Measurements from ENCODE around the gene OGA.

OGA gene

GRCh38 chr10:101830322-101831168 lies 12.3 kb upstream of the OGA start (continued):
- TF ChIP-seq ZNF610 (tag by site-specific recombination; IDR thresholded peaks at IDR 0.05; ENCODE audit: borderline replicate concordance) = peak; percentile 90
- TF ChIP-seq ZNF26 (tag by site-specific recombination; IDR thresholded peaks at IDR 0.05) = no peak
- TF ChIP-seq ZNF302 (tag by site-specific recombination; IDR thresholded peaks at IDR 0.05; ENCODE audit: low read depth) = no peak
- peak; percentile 73 for TF ChIP-seq SCRT2 (tag by site-specific recombination; IDR thresholded peaks at IDR 0.05)
- peak; percentile 99 for TF ChIP-seq ZNF658 (tag by site-specific recombination; IDR thresholded peaks at IDR 0.05)
- no peak for TF ChIP-seq BCL11A (tag by site-specific recombination; IDR thresholded peaks at IDR 0.05; ENCODE audit: low read depth)
- TF ChIP-seq ZNF488 (tag by site-specific recombination; IDR thresholded peaks at IDR 0.05) = peak; percentile 86
- TF ChIP-seq ZBTB11 (tag by site-specific recombination; conservative IDR thresholded peaks at IDR 0.05; ENCODE audit: low read depth) = 0 out of 2 replicates have a peak, but pooled peaks have one; percentile 21
- TF ChIP-seq ZNF768 (tag by site-specific recombination; IDR thresholded peaks at IDR 0.05) = no peak; the same call in 1 of the 2 replicates
- peak; percentile 99 for TF ChIP-seq SP7 (tag by site-specific recombination; IDR thresholded peaks at IDR 0.05)
- TF ChIP-seq ZNF529 (tag by site-specific recombination; IDR thresholded peaks at IDR 0.05; ENCODE audit: insufficient replicate concordance) = no peak
- no peak for TF ChIP-seq ZNF175 (tag by site-specific recombination; IDR thresholded peaks at IDR 0.05)
- no peak for TF ChIP-seq HOXA7 (CRISPR knock-in tag; IDR thresholded peaks at IDR 0.05; ENCODE audit: borderline replicate concordance)
- no peak for TF ChIP-seq ZNF311 (tag by site-specific recombination; IDR thresholded peaks at IDR 0.05; ENCODE audit: borderline replicate concordance)
- peak; percentile 28; the same call in 1 of the 2 replicates for TF ChIP-seq REPIN1 (tag by site-specific recombination; IDR thresholded peaks at IDR 0.05; ENCODE audit: low read depth)
- TF ChIP-seq TCF7L2 (IDR thresholded peaks at IDR 0.05; ENCODE audit: borderline replicate concordance, low read depth, low read length) = no peak
- TF ChIP-seq ZNF155 (tag by site-specific recombination; IDR thresholded peaks at IDR 0.05) = no peak
- peak; percentile 81 for TF ChIP-seq ZNF24 (tag by site-specific recombination; IDR thresholded peaks at IDR 0.05)
- no peak; the same call in 1 of the 2 replicates for TF ChIP-seq GFI1B (tag by site-specific recombination; IDR thresholded peaks at IDR 0.05)
- TF ChIP-seq ZNF423 (tag by site-specific recombination; IDR thresholded peaks at IDR 0.05) = peak; percentile 47; the same call in 1 of the 2 replicates
- peak; percentile 72; the same call in 1 of the 2 replicates for TF ChIP-seq ZBTB8A (tag by site-specific recombination; IDR thresholded peaks at IDR 0.05)
- TF ChIP-seq KLF10 (tag by site-specific recombination; IDR thresholded peaks at IDR 0.05) = peak; percentile 97
- TF ChIP-seq ZNF701 (tag by site-specific recombination; IDR thresholded peaks at IDR 0.05) = no peak; the same call in 1 of the 2 replicates
- no peak for TF ChIP-seq ZNF560 (tag by site-specific recombination; IDR thresholded peaks at IDR 0.05; ENCODE audit: borderline replicate concordance)
- TF ChIP-seq ZFP37 (tag by site-specific recombination; IDR thresholded peaks at IDR 0.05) = peak; percentile 81
- peak; percentile 91 for TF ChIP-seq ZEB2 (tag by site-specific recombination; IDR thresholded peaks at IDR 0.05)
- TF ChIP-seq HOXC10 (CRISPR knock-in tag; IDR thresholded peaks at IDR 0.05) = no peak
- TF ChIP-seq HOXD13 (CRISPR knock-in tag; IDR thresholded peaks at IDR 0.05; ENCODE audit: borderline replicate concordance) = no peak
- TF ChIP-seq ZNF266 (tag by site-specific recombination; IDR thresholded peaks at IDR 0.05; ENCODE audit: low read depth) = no peak
- peak; percentile 39; the same call in 1 of the 2 replicates for TF ChIP-seq ZNF146 (tag by site-specific recombination; IDR thresholded peaks at IDR 0.05)
- no peak for TF ChIP-seq ZNF292 (tag by site-specific recombination; IDR thresholded peaks at IDR 0.05; ENCODE audit: borderline replicate concordance, low read depth)
- no peak for TF ChIP-seq ZNF548 (tag by site-specific recombination; IDR thresholded peaks at IDR 0.05)
